Measurements from ENCODE around the gene BTN1A1.
"Not testable (repeated sequence)": the region's sequence is repeated elsewhere in the genome, so short reads cannot be mapped to it uniquely, and the experiment has no call there.

Gene BTN1A1

DNA sequence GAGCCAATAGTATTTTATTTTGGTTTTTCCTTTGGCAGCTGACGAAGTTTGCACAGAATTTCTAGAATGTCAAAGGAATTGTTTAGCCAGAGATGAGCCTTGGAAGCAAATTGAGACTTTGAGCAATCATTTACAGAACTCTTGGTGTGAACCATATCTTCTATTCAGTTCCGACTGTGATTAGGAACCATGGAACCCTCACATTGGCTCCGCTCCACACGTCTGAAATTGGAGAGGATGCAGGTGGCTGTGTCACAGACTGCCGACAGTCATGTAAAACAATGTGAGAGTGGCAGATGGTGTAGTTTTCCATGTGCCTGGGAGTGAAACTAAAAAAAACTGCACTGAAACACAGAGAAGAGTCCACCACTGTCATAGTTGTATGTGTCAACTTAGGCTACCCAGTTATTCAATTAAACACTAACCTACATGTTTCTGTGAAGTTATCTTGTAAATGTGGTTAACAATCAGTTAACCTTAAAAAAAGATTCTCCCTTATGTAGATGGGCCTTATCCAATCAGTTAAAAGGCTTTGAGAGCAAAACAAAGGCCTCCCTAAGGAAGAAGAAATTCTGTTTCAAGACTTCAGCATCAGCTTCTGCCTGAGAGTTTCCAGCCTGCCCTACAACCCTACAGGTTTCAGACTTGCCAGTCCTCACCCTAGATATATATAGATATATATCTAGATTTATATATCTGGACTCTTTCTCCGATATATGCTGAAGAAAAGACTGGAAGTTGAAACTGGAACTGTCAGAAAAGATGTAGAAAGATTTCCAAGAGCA lies 34.8 kb downstream of the BTN1A1 start:
- DNase-seq (ENCODE audit: extremely low spot score, insufficient read length, low read depth) (no peak), FAIRE-seq (peak; percentile 24)

DNA sequence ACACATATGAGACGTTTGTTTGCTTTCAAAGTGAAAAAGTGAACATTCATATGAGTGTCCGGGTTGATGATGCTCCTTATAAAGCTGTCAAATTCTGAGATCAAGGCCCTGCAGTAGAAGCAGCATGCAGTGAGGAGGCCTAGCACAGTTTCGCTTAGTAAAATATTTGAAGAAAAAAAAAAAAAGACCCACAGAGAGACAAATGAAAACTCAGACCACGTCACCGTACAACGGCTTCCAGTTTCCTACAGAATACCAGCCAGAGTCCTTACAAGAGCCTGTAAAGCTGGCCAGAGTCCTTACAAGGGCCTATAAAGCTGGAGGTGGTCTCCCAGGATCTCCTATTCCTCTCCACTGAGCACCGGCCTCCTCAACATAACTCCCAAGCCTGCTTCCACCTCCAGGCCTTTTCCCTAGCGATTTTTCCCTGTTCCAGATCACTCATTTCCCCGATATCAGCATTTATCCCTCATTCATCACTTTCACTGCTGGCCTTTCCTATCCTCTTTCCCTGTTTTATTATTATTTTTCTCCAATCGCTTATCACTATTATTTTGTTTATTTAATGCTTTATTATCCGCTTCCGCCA lies 36.6 kb downstream of the BTN1A1 start:
- FAIRE-seq = no peak
- no peak for DNase-seq (ENCODE audit: extremely low spot score, insufficient read length, low read depth)

DNA sequence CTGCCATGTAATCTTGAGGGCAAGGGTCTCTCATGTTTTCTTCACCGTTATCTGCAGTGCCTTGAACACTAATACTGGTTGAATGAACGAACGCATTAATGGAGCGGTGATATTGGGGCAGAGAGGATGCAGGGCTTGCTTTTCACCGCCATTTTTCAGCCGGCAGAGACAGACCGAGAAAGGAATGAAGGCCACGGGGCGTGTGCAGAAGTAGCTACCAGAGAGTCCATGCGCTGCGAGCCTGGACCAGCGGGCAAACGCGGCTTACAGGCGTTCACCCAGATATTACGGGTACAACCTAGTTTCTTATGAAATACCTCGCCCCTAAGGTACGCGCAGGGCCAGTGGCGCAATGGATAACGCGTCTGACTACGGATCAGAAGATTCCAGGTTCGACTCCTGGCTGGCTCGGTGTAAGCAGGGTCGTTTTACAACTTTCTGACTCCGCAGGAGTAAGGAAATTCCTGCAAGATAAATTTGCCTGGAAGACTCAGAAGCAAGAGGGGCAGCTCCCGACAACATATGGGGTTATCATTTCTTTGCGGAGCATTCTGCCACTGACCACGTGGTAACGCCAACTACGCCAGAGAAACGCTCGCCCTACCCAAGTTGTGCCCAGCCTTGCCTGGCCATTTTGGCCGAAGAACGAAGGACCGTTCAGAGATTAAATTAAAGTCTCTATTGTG lies 37.2 kb downstream of the BTN1A1 start:
- no peak for DNase-seq (ENCODE audit: extremely low spot score, insufficient read length, low read depth)
- FAIRE-seq = peak; percentile 72

DNA sequence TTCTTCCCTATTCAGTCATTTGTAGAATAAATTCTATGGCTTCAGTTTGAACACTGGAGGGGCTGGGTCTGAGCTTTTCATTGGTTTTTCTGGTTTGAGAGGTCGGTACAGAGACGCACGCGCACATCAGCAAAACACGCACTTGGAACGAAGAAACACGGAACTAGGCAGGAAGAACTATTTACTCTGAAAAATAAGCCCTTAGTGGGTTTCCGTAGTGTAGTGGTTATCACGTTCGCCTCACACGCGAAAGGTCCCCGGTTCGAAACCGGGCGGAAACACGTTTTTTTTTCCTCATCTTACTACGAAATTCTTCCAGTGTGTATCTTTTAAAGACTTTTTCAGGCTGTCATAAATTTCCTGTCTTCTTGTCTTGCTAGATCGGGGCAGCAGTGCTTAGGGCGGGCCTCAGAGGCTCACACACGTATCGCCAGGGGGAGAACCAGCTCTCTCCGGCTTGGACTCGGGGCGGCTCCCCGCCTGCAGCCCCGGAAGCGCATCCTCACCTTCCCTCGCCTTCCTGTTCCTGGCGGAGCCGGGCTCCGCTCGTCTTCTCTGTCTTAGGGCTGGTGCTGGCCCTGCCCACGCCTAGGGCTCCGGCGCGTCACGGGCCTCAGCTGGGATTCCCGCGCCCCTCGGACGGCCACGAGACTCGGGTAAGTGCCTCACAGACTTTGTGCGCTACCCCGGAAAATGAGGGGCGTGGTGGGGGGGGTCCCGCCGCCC lies 37.9 kb downstream of the BTN1A1 start, which contains the start of gene HMGN4:
TSS of gene HMGN4 (plus strand) at position 521 of the 726 bp plus-strand sequence. CDS start 6,841 bp downstream, outside the sequence.
- DNase-seq (ENCODE audit: extremely low spot score, insufficient read length, low read depth) (no peak), FAIRE-seq (peak; percentile 67)

DNA sequence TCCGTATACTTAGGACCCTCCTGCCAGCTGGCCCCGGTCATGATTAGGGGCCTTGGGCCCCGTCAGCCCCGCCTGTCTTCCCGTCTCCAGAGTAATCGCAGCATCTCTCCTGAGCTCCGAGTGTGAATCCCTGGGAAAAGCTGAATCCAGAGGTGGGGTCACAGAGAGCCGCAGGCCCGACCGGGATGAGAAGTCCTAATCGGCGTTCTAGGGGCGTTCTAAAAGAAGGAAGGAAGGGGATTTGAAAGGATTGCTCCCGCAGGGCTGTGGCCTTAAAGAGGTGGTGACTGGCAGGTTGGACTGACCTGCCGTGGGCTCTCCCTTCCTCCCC lies 38.4 kb downstream of the BTN1A1 start:
- FAIRE-seq (no peak), DNase-seq (ENCODE audit: extremely low spot score, insufficient read length, low read depth) (no peak)

DNA sequence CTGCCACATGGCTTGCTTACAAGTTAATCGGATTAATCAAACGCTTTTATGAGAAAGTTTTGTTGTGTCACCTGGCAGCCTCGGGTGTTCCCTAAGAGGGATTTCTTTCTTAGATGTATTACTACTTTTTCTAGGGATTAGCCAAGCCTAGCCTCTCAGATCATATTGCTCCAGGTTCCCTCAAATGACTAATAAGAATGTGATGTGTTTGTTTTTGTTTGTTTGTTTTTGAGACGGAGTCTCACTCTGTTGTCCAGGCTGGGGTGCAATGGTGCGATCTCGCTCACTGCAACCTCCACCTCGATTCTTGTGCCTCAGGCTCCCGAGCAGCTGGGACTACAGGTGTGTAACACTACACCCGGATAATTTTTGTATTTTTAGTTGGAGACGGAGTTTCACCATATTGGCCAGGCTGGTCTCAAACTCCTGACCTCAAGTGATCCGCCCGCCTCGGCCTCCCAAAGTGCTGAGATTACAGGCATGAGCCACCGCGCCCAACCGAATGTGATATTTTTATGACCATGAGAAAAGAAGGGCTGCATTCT lies 39.0 kb downstream of the BTN1A1 start:
- FAIRE-seq (no peak), DNase-seq (ENCODE audit: extremely low spot score, insufficient read length, low read depth) (no peak)

DNA sequence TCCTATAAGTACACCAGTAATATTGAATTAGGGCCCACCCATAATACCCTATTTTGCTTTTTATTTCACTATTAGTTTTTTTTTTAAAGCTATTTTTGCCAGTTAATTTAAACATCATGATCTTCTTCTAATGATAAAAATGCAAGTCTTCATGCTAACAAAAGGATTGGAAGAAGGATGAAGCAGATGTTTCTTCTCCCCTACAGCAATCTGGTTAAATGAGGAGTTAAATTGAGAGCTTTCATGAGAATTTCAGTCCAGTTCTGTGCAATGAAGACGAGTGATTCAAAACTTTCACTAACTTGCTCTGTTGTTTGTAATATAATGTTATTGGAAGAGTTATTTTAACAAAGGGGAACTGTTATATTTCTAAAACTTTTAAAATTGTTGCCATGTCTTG lies 41.5 kb downstream of the BTN1A1 start:
- FAIRE-seq (no peak), DNase-seq (ENCODE audit: extremely low spot score, insufficient read length, low read depth) (no peak)

DNA sequence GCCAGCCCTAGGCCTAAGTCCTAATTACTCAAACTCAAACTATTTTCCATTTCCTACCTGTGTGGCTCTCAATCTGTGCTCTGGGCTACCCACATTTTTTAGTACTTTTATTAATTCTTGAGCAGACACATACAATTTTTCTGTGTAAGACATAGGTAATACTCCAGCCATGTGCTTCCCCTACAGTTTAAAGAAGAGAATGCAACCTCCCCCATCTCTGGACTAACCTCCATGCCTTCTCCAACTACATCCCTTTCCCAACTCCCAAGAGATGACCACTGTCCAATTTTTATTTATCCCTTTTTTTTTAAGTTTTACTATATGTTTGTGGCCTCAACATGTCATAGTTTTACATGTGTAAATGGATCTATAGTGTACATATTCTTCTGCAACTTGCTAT lies 43.9 kb downstream of the BTN1A1 start:
- no peak for DNase-seq (ENCODE audit: extremely low spot score, insufficient read length, low read depth)
- no peak for FAIRE-seq

DNA sequence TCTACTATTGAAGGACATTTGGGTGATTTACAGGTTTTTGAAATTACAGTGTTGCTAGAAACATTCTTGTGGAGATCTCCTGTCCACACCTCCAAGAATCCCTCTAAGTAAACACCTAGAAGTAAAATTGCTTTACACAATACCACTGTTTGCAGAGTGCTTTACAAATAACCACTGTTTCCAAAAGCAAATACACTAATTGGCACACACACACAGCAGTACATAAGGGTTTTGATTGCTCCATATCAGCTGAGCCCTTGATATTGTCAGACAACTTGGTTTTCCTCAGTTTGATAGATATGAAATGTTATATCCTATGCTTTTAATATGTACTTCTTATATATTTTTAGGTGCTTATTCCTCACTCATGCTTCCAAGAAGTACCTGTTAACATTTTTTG lies 44.4 kb downstream of the BTN1A1 start:
- DNase-seq (ENCODE audit: extremely low spot score, insufficient read length, low read depth) (no peak), FAIRE-seq (no peak)

DNA sequence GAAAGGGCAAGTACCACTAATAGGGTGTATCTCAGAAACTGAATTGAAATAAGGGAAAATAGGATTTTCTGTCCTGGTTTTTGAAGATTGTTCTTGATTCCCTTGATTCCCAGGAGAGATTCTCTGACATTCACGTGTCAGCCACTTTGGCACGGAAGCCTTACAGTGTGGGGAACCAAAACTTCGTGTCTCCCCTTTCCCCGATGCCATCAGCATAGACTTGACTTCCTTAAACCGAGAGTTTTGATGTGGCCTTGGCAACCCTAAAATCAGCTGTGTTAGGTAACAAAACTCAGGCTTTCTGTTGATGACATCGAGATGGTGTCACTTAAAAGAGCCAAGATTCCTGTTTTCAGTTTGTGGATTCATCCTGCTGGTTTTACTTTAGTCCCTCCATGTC lies 45.5 kb downstream of the BTN1A1 start:
- DNase-seq (ENCODE audit: extremely low spot score, insufficient read length, low read depth) = no peak
- FAIRE-seq = peak; percentile 9

DNA sequence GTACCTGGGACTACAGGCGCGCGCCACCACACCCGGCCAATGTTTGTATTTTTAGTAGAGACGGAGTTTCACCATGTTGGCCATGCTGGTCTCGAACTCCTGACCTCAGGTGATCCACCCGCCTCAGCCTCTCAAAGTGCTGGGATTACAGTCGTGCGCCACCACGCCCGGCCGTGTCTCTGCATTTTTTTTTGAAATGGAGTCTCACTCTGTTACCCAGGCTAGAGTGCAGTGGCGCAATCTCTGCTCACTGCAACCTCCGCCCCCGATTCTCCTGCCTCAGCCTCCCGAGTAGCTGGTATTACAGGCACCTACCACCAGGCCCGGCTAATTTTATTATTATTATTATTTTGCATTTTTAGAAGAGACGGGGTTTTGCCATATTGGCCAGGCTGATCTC lies 47.3 kb downstream of the BTN1A1 start:
- not testable (repeated sequence) for FAIRE-seq; DNase-seq (ENCODE audit: extremely low spot score, insufficient read length, low read depth)

DNA sequence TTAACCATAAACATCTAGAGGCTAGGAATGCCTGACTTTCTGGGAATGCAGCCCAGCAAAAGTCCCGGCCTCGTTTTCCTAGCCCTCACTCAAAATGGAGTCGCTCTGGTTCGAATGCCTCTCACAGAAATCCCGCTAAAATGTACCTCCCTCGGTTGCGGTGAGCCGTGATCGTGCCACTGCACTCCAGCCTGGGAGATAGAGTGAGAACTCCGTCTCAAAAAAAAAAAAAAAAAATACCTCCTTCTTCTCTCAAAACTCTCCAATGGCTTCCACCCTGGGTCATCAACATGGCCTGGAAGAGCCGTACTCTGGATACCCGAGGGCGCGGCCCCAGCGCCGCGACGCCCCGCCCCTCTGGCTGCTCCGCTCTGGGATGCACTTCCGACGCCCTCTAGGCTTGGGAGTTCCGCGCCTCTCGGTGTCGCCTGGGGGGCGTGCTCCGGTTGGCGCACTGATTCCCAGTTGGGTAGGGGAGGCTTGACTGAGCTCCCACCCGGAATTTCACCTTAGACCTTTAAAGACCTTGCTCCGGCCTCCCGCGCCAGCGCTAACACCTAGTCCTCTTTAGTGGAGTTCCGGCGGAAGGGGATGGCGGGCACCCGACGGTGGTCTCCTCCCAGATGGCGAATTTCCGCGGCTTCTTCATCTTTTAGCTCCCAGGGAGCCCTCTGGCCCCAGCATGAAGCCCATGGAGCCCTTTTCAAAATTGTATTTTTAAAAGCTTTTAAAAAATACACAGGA lies 50.3 kb downstream of the BTN1A1 start:
- no peak for DNase-seq (ENCODE audit: extremely low spot score, insufficient read length, low read depth)
- FAIRE-seq = peak; percentile 50

DNA sequence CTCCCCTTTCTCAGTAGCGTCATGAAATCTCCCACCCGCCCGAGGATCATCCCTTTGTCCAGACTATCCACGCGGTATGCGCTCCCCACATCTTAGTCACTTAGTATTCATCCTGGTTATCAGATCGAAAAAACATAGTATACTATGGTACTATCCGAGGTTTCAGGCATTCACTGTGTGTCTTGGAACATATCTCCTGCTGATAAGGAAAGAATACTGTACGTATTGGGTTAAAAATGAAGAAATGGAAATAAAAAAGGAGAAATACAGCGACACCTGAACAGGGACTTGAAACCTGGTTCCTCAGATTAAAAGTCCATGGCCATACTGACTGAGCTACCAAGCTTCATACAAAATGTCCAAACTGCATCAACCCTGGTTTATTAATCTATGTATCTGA lies 52.1 kb downstream of the BTN1A1 start:
- FAIRE-seq (no peak), DNase-seq (ENCODE audit: extremely low spot score, insufficient read length, low read depth) (no peak)

DNA sequence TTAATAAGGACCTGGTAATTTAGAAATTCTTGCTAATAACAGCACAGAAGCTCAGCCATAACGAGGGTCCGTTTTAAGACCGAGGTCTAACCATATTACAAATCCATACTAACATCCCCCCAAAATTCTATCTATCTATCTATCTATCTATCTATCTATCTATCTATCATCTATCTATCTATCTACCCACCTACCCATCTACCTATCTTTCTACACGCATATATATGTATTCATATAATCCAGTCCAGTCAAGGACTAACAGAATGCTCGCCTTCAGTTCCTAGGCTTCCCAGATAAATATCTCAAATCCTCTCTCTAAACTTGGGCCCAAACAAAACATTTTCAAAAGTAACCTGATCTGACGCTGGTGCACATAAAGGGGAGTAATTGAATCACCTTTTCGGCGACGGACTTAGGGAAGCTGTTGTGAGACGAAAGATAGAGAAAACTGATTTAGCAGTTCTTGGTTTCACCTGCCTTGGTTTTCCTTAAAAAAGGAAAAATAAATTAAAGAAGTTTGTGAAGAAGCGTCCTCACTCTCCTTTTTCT lies 52.6 kb downstream of the BTN1A1 start:
- FAIRE-seq = no peak

DNA sequence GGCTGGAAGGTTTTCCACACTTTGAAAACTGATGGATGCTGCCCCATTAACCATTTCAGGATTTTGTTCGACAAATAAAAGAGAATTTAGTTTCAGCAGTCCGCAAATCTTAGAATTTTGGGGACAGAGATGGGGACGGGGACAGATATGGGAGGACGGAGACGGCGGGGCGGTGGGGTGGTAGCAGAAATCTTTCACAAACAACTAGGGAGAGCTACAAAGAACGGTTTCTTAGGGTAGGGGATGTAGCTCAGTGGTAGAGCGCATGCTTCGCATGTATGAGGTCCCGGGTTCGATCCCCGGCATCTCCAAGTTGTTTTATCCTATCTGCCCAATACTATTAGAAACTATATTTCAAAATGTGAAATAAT lies 53.1 kb downstream of the BTN1A1 start:
- no peak for DNase-seq (ENCODE audit: extremely low spot score, insufficient read length, low read depth)
- peak; percentile 73 for FAIRE-seq

More for the DNA sequence above, 52.6 kb downstream of the BTN1A1 start:
- DNase-seq (ENCODE audit: extremely low spot score, insufficient read length, low read depth) = no peak

DNA sequence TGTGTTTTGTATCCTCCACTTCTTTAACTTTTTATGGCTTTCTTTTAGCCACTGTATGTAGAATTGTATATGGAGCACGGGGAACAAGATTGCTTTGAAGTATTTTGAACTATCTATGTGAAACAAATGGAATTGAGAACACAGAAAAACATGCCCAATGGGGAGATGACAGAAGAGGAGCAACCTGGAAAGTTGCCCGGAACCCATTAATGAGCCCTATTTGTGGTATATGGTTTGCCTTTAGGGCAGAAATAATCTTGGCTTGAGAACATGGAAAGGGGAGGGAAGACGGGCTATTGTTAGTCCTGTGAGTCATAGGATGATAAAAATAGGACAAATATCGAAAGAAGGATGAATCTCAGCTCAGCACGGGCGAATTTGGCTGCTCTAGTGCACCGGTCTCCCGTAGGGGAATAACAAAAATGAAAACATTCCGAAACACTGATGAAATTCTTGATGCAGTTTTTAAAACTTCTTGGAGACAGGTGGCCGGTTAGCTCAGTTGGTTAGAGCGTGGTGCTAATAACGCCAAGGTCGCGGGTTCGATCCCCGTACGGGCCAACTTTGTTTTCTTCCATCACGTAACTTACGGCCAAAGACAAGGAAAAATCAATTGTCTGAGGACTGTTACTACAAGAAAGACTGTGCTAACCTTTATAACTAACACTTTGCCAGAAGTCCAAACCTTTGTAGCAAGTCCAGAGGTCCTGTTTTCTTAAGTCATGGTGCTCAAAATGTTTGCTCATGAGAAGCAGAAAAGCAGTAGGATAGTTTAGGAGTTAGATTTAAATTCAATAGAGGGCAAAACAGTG lies 53.7 kb downstream of the BTN1A1 start:
- FAIRE-seq (peak; percentile 81), DNase-seq (ENCODE audit: extremely low spot score, insufficient read length, low read depth) (no peak)

DNA sequence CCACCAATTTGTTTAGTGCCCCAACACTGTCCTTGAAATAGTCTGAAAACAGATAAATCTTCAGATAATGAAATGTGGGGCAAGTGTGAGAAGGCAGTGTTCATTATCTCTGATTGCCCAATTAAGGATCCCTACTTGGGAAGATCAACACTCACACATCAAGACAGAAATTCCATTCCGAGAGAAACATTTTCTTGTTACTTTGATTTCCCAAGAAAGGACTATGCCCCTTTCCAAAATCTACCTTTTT lies 54.3 kb downstream of the BTN1A1 start:
- FAIRE-seq = no peak
- no peak for DNase-seq (ENCODE audit: extremely low spot score, insufficient read length, low read depth)

DNA sequence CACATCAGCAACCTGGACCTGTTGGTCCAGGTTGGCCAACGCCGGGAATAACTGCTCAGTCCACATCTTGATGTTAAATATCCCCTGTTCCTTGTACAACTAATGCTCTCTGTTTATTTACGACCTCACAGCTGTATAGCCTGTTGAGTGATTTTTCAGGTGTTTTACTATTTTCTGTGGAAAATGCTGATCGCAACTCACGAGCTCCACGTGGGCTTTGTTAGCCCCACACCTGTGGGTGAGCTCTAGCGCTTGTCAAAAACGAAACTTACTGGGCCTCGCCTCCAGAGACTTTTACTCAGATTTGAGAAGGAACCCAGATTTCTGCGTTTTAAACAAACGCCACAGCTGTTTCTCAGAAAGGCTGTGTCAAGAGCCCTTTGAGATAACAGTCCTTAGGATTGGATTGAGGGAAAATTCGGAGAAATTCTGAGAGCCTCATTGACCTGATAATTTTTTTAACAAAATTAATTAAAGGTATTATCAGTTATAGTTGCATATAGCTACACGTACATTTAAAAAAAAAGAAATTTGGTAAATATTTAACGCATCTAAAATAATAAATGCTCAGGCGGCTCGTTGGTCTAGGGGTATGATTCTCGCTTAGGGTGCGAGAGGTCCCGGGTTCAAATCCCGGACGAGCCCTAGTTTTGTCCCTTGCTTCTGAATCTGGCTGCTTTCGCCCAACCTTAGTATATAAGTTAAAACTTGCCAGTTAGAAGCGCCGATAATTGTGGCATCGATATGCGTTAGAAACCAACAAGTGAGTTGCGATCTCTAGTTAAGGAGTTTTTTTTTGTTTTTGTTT lies 54.8 kb downstream of the BTN1A1 start:
- FAIRE-seq (peak; percentile 41), DNase-seq (ENCODE audit: extremely low spot score, insufficient read length, low read depth) (no peak)
